GM19328 (cell line): ENCODE measurements around the gene CTPS2.

Source experiments
- ATAC-seq: cut with Tn5 transposase; IDR thresholded peaks from one replicate; pipeline ENCODE4 v1.9.1; 2021; ENCODE audit warnings: mild to moderate bottlenecking, moderate library complexity; ENCODE audit not compliant: unreplicated experiment

CTPS2 gene

GRCh38 chrX:16573781-16574180 is 138.7 kb downstream of the CTPS2 start:
- no peak for ATAC-seq

GRCh38 chrX:16567681-16568080 is 144.8 kb downstream of the CTPS2 start:
- no peak for ATAC-seq

- ATAC-seq: no peak
Observed at GRCh38 chrX:16566571-16566970, 145.9 kb downstream of the CTPS2 start.

GRCh38 chrX:16560173-16560572 is 152.3 kb downstream of the CTPS2 start:
- no peak for ATAC-seq

GRCh38 chrX:16559206-16559619 is 153.3 kb downstream of the CTPS2 start:
- ATAC-seq: no peak

- ATAC-seq: no peak
Observed at GRCh38 chrX:16558489-16558888, 154.0 kb downstream of the CTPS2 start.

- no peak for ATAC-seq
Observed at GRCh38 chrX:16552546-16552945, 159.9 kb downstream of the CTPS2 start.

GRCh38 chrX:16547644-16548043 is 164.8 kb downstream of the CTPS2 start:
- no peak for ATAC-seq

GRCh38 chrX:16544969-16545368 is 167.5 kb downstream of the CTPS2 start:
- no peak for ATAC-seq
